AG04450 (cell line): ENCODE data around the gene TM4SF18. TPM values are rescaled to one million over a fixed set of nuclear protein-coding genes. Genes with fewer than 3 reads are reported as not detected.

Source experiments
- CTCF ChIA-PET: fragments of 300-600, 350-600 bp; formaldehyde crosslinking; extraction: SDS; loops from one replicate; lab custom pipeline; 2022; ENCODE audit warnings: antibody characterized with exemption, inconsistent platforms; lab: Charles Lee
- POLR2A ChIA-PET: fragments of 350-600 bp; formaldehyde crosslinking; extraction: SDS; loops from one replicate; lab custom pipeline; 2021; ENCODE audit warnings: antibody characterized with exemption, inconsistent platforms; lab: Yijun Ruan, JAX
- DNase-seq: peaks from one replicate; pipeline ENCODE4 v3.0.0-alpha.2; 2011; ENCODE audit warnings: low read depth, low spot score
- H3K27ac ChIP-seq: one replicate; pipeline ENCODE4 v1.5.1; 2012; ENCODE audit warnings: low read depth, low read length, control low read depth
- H3K27me3 ChIP-seq: one replicate; pipeline ENCODE4 v1.6.0; 2012; ENCODE audit warnings: low read length; ENCODE audit not compliant: control insufficient read depth, insufficient read depth
- H3K4me3 ChIP-seq: 2 replicates; pipeline ENCODE4 v1.5.1; 2011; ENCODE audit warnings: mild to moderate bottlenecking, low read depth, low read length, control low read depth
- H3K9me3 ChIP-seq: 2 replicates; pipeline ENCODE4 v1.5.1; 2012; ENCODE audit warnings: low read length; ENCODE audit not compliant: control insufficient read depth, insufficient read depth
- CTCF ChIP-seq: IDR thresholded peaks from 2 replicates; pipeline ENCODE4 v1.5.1; 2011; ENCODE audit warnings: low read depth, low read length, control low read depth, inconsistent platforms
- polyA plus RNA-seq: library from polyadenylated mRNA; depleted of rRNA; stranded (reverse); fragments of >200 nt; gene quantifications from 2 replicates; pipeline ENCODE4 v1.2.3, GENCODE V29; 2011

The TM4SF18 gene
- polyA plus RNA-seq, 1 experiment, result 0.09 TPM

DNA sequence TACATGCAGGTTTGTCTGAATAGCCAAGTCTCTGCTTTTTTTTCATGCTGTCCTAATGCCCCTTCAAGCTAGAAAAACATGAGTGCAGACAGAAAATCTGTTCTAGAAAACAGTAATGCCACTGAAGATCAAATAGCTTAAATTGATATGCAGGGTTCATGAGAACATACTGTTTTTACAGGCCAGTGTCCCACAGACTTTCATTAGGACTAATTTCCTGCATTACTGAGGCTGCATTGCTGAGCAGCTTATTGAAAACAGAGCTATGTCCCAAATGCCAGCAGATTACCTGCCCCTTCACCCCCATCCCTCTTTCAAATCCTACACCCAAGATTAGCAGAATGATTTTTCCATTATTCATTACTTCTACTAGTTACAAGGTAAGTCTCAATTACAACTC lies 665 bp downstream of the TM4SF18 start:
- CTCF ChIA-PET, result interaction anchor here (1.5 to 4.4 kb wide), 3 partner anchors 57 to 377 kb away, joined by 4 to 21 read pairs (median 18); no protein-coding TSS in a partner anchor
- no peak for DNase-seq
- Histone ChIP-seq H3K27me3 (no peaks in the 10 kb centered on the region), H3K4me3 (no peak overlapping the region), H3K27ac (no peak overlapping the region), H3K9me3 (no peaks in the 10 kb centered on the region)
- no peak for TF ChIP-seq CTCF
- POLR2A ChIA-PET, result no interaction called here

GRCh38 chr3:149332227-149332765 lies 1.1 kb downstream of the TM4SF18 start:
- H3K27ac ChIP-seq, result no peak overlapping the region
- no peak for DNase-seq
- no peak for TF ChIP-seq CTCF
- no peaks in the 10 kb centered on the region for H3K27me3 ChIP-seq
- H3K9me3 ChIP-seq, result no peaks in the 10 kb centered on the region
- ChIA-PET CTCF (interaction anchor here (1.5 to 4.4 kb wide), 3 partner anchors 57 to 377 kb away, joined by 4 to 21 read pairs (median 18); no protein-coding TSS in a partner anchor), POLR2A (interaction anchor here (0.6 kb wide), 1 partner anchor 201 kb away, joined by 3 read pairs; no protein-coding TSS in a partner anchor)
- H3K4me3 ChIP-seq, result no peak overlapping the region

DNA sequence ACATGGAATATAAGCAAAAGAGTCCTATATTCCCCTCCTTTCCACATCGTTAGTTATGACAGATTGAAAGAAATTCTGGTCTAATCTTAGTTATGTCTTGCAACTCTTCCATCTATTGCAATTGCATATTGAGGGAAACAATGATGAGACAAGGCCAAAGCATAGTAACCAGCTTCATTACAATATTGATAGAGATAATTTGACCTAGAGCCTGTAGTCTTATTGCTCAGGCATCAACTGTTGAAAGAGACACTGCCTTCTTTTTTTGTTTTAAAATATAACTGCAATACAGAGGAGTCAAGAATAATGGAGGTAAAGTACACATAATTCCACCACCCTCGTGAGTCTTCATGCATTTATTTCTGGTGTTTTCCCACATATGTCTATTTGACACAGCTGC lies 2.0 kb downstream of the TM4SF18 start:
- no peak for TF ChIP-seq CTCF
- Histone ChIP-seq H3K27ac (no peak overlapping the region), H3K27me3 (no peaks in the 10 kb centered on the region), H3K4me3 (no peak overlapping the region), H3K9me3 (no peaks in the 10 kb centered on the region)
- DNase-seq, result no peak
- CTCF ChIA-PET, result interaction anchor here (0.9 to 3.3 kb wide), 4 partner anchors 17 to 376 kb away, joined by 3 to 18 read pairs (median 4); no protein-coding TSS in a partner anchor
- POLR2A ChIA-PET, result interaction anchor here (0.6 to 0.7 kb wide), 2 partner anchors 107 to 202 kb away, joined by 3 to 4 read pairs; no protein-coding TSS in a partner anchor

- ChIA-PET POLR2A (interaction anchor here (0.7 kb wide), 1 partner anchor 108 kb away, joined by 4 read pairs; no protein-coding TSS in a partner anchor), CTCF (interaction anchor here (0.9 to 1.1 kb wide), 3 partner anchors 16 to 375 kb away, joined by 3 to 4 read pairs (median 3); no protein-coding TSS in a partner anchor)
- no peak overlapping the region for H3K4me3 ChIP-seq
- no peaks in the 10 kb centered on the region for H3K9me3 ChIP-seq
- DNase-seq, result no peak
- H3K27me3 ChIP-seq, result no peaks in the 10 kb centered on the region
- TF ChIP-seq CTCF, result no peak
- H3K27ac ChIP-seq, result no peak overlapping the region
Measured at GRCh38 chr3:149330609-149331331, 2.7 kb downstream of the TM4SF18 start.
